Measurements from ENCODE around the gene JAG1.

- TF ChIP-seq CTCF (IDR thresholded peaks at IDR 0.05; ENCODE audit: low read depth, low read length) (no peak), POLR2A (IDR thresholded peaks at IDR 0.05; ENCODE audit: extremely low read depth, insufficient read length) (no peak), MAX (IDR thresholded peaks at IDR 0.05; ENCODE audit: low read depth, low read length) (no peak), MYC (IDR thresholded peaks at IDR 0.05; ENCODE audit: low read depth, low read length) (no peak)
Observed at GRCh38 chr20:10648651-10649050, 25.1 kb downstream of the JAG1 start.

All from NB4 (cell line).